CD4-positive, alpha-beta memory T cell (primary cell): ENCODE data around the gene UNC5A. TPM values are rescaled to one million over a fixed set of nuclear protein-coding genes. Genes with fewer than 3 reads are reported as not detected.

Experiments used
- CTCF ChIA-PET: fragments of 350-600 bp; sonication (Branson Sonifier 250); formaldehyde crosslinking; loops from one replicate; lab custom pipeline; 2021; ENCODE audit warnings: inconsistent platforms; ENCODE audit not compliant: partially characterized antibody; lab: Charles Lee
- POLR2A ChIA-PET: fragments of 350-600 bp; sonication (Branson Sonifier 250); formaldehyde crosslinking; loops from one replicate; lab custom pipeline; 2021; ENCODE audit not compliant: partially characterized antibody; lab: Charles Lee
- DNase-seq, 5 donors: peaks; one replicate each; pipeline versions ENCODE4 v3.0.0 to v3.0.0-alpha.2; 2020 to 2022; ENCODE audit warnings: mixed read lengths in 1 of 5
- H3K27ac ChIP-seq: one replicate; pipeline ENCODE4 v1.7.0; 2013; ENCODE audit warnings: low read depth, low read length
- H3K27me3 ChIP-seq: 2 replicates; pipeline ENCODE4 v1.7.0; 2013; ENCODE audit warnings: mild to moderate bottlenecking, low read length, moderate library complexity; ENCODE audit not compliant: insufficient read depth
- H3K36me3 ChIP-seq: 2 replicates; pipeline ENCODE4 v1.7.0; 2013; ENCODE audit warnings: mild to moderate bottlenecking, low read length, moderate library complexity; ENCODE audit not compliant: insufficient read depth
- H3K4me1 ChIP-seq: 2 replicates; pipeline ENCODE4 v1.7.0; 2013; ENCODE audit warnings: mild to moderate bottlenecking, low read length, moderate library complexity; ENCODE audit not compliant: insufficient read depth
- H3K4me3 ChIP-seq, 2 donors: one replicate each; pipeline ENCODE4 v1.7.0; 2013; ENCODE audit warnings: low read length in 2 of 2, mild to moderate bottlenecking in 1 of 2
- H3K9me3 ChIP-seq, 2 donors: one replicate each; pipeline ENCODE4 v1.7.0; 2013; ENCODE audit warnings: low read length in 2 of 2, control low read depth in 1 of 2; ENCODE audit not compliant: control insufficient read depth in 1 of 2
- H3K27ac Mint-ChIP-seq, 7 donors: one replicate each; pipeline ENCODE4 v1.8.0; 2020 to 2021; ENCODE audit warnings: mixed read lengths in 7 of 7, mild to moderate bottlenecking in 6 of 7, inconsistent platforms in 3 of 7, moderate library complexity in 3 of 7
- H3K27me3 Mint-ChIP-seq, 2 donors: one replicate each; pipeline ENCODE4 v1.8.0; 2020 to 2021; ENCODE audit warnings: mixed read lengths in 2 of 2
- H3K36me3 Mint-ChIP-seq, 2 donors: one replicate each; pipeline ENCODE4 v1.8.0; 2020 to 2021; ENCODE audit warnings: mixed read lengths in 2 of 2, inconsistent platforms in 1 of 2, mild to moderate bottlenecking in 1 of 2
- H3K4me1 Mint-ChIP-seq, 4 donors: one replicate each; pipeline ENCODE4 v1.8.0; 2020 to 2021; ENCODE audit warnings: mixed read lengths in 4 of 4, mild to moderate bottlenecking in 1 of 4
- H3K4me3 Mint-ChIP-seq, 8 donors: one replicate each; pipeline ENCODE4 v1.8.0; 2020 to 2021; ENCODE audit warnings: mixed read lengths in 8 of 8, mild to moderate bottlenecking in 7 of 8, moderate library complexity in 6 of 8, inconsistent platforms in 3 of 8
- H3K9me3 Mint-ChIP-seq, 8 donors: one replicate each; pipeline ENCODE4 v1.8.0; 2020 to 2021; ENCODE audit warnings: mixed read lengths in 8 of 8, mild to moderate bottlenecking in 5 of 8, inconsistent platforms in 3 of 8, moderate library complexity in 1 of 8
- intact Hi-C: fragments of 100-400 bp; cut with micrococcal nuclease; formaldehyde crosslinking; loops from one replicate; pipeline ENCODE4 v1.15.1; 2023
- polyA plus RNA-seq, 2 donors: library from polyadenylated mRNA; unstranded; fragments of 300-500 nt; fragmentation: Illumina TruSeq; gene quantifications; one replicate each; pipeline ENCODE4 v1.2.3, GENCODE V29; 2021
- total RNA-seq, 2 experiments: library from RNA; stranded (reverse); gene quantifications; one replicate each; pipeline ENCODE4 v1.2.3, GENCODE V29; 2021

The UNC5A gene
- total and polyA plus RNA-seq, 4 experiments from 2014 or later: not detected

DNA sequence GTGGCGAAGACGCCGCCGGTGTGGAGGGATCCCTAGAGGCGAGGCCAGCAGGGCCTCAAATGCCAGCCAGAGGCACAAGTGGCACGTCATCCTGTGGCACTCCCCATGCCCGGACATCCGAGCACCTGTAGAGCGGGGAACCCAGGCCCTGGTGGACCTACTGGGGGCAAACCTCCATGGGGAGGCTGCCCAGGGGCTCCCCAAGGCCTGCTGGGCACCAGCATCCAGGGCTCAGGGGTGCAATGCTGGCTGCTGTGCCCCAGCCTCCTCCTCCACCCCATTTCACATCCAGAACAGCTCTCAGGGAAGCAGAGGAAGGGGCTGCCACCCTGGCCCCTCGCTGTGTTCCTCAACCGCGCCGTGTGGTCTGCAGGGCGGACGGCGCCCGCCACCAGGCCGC lies 45.2 kb downstream of the UNC5A start:
- CTCF ChIA-PET: no interaction called here
- H3K27ac Mint-ChIP-seq: no peak overlapping the region
- H3K27ac ChIP-seq: no peak overlapping the region
- intact Hi-C loops: no loop called here
- H3K36me3 Mint-ChIP-seq: no peaks in the 10 kb centered on the region
- H3K4me1 Mint-ChIP-seq: no peaks in the 10 kb centered on the region
- POLR2A ChIA-PET: no interaction called here
- H3K27me3 Mint-ChIP-seq: peaks cover 17 to 26% of the 10 kb centered on the region in 2 donors
- H3K4me1 ChIP-seq: no peaks in the 10 kb centered on the region
- H3K4me3 ChIP-seq: no peak overlapping the region
- no peaks in the 10 kb centered on the region for H3K27me3 ChIP-seq
- no peaks in the 10 kb centered on the region for H3K9me3 ChIP-seq
- peaks cover 0 to 5% (median 0%) of the 10 kb centered on the region in 8 donors for H3K9me3 Mint-ChIP-seq
- no peak overlapping the region for H3K4me3 Mint-ChIP-seq
- no peak for DNase-seq
- no peaks in the 10 kb centered on the region for H3K36me3 ChIP-seq

DNA sequence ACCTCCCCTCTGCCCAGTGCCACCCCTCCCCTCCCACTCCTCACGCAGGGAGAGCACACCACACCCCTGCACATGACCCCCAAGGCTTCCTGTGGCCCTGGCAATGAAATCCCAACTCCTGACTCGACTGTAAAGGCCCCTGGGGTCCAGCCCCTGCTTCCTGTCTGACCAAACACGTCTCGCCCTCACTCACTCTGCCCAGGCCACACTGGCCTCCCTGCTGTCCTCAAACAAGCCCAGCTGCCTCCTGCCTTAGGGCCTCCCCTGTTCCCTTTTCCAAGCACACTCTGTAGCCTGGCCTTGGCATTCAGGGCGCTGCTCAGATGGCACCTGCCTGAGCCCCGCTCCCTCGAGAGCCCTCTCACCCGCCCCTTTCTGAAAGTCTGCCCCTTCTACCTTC lies 46.4 kb downstream of the UNC5A start:
- Mint-ChIP-seq H3K9me3 (peaks cover 0 to 5% (median 0%) of the 10 kb centered on the region in 8 donors), H3K36me3 (no peaks in the 10 kb centered on the region), H3K27me3 (peaks cover 18 to 22% of the 10 kb centered on the region in 2 donors), H3K4me1 (no peaks in the 10 kb centered on the region), H3K4me3 (no peak overlapping the region), H3K27ac (no peak overlapping the region)
- no peaks in the 10 kb centered on the region for H3K27me3 ChIP-seq
- no peak for DNase-seq
- no peak overlapping the region for H3K27ac ChIP-seq
- ChIA-PET POLR2A (no interaction called here), CTCF (no interaction called here)
- H3K9me3 ChIP-seq: no peaks in the 10 kb centered on the region
- H3K4me3 ChIP-seq: no peak overlapping the region
- H3K4me1 ChIP-seq: no peaks in the 10 kb centered on the region
- intact Hi-C loops: no loop called here
- H3K36me3 ChIP-seq: no peaks in the 10 kb centered on the region

DNA sequence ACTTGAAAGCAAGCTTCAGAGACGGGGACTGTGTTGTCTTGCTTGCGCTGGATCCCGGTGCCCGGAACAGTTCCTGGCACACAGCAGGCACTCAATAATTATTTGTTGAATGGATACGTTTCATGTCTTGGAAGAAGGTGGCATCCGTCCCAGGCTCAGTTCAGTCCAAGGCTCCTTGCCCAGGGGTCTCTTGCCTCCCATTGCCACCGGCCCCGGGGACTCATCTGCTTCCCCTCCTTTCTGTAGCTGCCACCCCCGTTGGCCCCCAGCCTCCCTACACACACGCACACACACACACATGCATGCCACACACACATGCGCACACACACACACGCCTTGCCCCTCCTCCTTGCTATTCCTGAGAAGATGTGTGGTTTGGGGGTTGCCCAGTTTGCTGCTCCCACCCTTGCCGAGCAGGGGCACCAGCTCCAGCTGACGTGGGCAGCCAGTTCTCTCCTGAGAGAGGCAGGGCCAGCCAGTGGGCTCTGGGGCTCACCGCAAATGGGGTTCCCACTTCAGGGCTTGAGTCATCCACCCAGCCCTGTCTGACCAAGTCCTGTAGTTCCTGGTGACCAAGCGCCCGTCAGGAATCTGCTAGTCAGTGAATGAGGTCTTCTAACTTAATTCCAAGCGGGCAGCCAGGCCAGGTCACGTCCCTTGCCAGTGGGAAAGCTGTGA lies 47.0 kb downstream of the UNC5A start:
- ChIA-PET CTCF (no interaction called here), POLR2A (no interaction called here)
- DNase-seq: no peak
- no peak overlapping the region for H3K4me3 Mint-ChIP-seq
- H3K36me3 Mint-ChIP-seq: no peaks in the 10 kb centered on the region
- H3K27ac ChIP-seq: no peak overlapping the region
- peaks cover 0 to 5% (median 0%) of the 10 kb centered on the region in 8 donors for H3K9me3 Mint-ChIP-seq
- no peaks in the 10 kb centered on the region for H3K9me3 ChIP-seq
- H3K27ac Mint-ChIP-seq: no peak overlapping the region
- no peaks in the 10 kb centered on the region for H3K4me1 Mint-ChIP-seq
- H3K36me3 ChIP-seq: no peaks in the 10 kb centered on the region
- no peaks in the 10 kb centered on the region for H3K27me3 ChIP-seq
- no peaks in the 10 kb centered on the region for H3K4me1 ChIP-seq
- intact Hi-C loops: no loop called here
- H3K4me3 ChIP-seq: no peak overlapping the region
- H3K27me3 Mint-ChIP-seq: peaks cover 18 to 21% of the 10 kb centered on the region in 2 donors

DNA sequence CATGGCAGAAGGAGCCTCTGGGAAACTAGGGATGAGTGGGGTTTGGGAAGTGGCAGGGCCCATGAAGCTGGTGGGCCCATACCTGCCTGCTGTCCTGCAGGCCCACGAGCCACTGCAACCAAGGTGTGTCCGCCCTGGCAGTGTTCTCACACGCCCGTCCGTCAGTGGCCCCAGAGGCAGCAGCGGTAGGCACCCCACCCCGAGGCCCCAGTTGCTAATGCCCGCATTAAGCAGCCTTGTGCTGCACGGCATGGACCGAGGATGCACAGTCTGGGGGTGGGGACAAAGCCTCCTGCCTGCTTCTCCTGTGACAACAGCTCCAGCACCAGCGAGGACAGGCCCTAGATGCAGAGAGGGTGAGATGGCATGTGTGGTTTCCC lies 47.5 kb downstream of the UNC5A start:
- no peak overlapping the region for H3K27ac Mint-ChIP-seq
- H3K4me3 Mint-ChIP-seq: no peak overlapping the region
- no peaks in the 10 kb centered on the region for H3K4me1 Mint-ChIP-seq
- H3K4me3 ChIP-seq: no peak overlapping the region
- no peak for DNase-seq
- CTCF ChIA-PET: no interaction called here
- H3K9me3 Mint-ChIP-seq: peaks cover 0 to 5% (median 0%) of the 10 kb centered on the region in 8 donors
- intact Hi-C loops: no loop called here
- POLR2A ChIA-PET: no interaction called here
- H3K9me3 ChIP-seq: no peaks in the 10 kb centered on the region
- no peaks in the 10 kb centered on the region for H3K27me3 ChIP-seq
- H3K27me3 Mint-ChIP-seq: peaks cover 15 to 19% of the 10 kb centered on the region in 2 donors
- no peaks in the 10 kb centered on the region for H3K4me1 ChIP-seq
- H3K27ac ChIP-seq: no peak overlapping the region
- no peaks in the 10 kb centered on the region for H3K36me3 ChIP-seq
- no peaks in the 10 kb centered on the region for H3K36me3 Mint-ChIP-seq

GRCh38 chr5:176859916-176860315 lies 49.6 kb downstream of the UNC5A start:
- DNase-seq: no peak
- no peaks in the 10 kb centered on the region for H3K27me3 ChIP-seq
- no peaks in the 10 kb centered on the region for H3K4me1 ChIP-seq
- intact Hi-C loops: no loop called here
- Mint-ChIP-seq H3K27me3 (peaks cover 15 to 17% of the 10 kb centered on the region in 2 donors), H3K27ac (no peak overlapping the region), H3K4me1 (no peaks in the 10 kb centered on the region), H3K36me3 (no peaks in the 10 kb centered on the region), H3K4me3 (no peak overlapping the region), H3K9me3 (peaks cover 0 to 5% (median 0%) of the 10 kb centered on the region in 8 donors)
- no peaks in the 10 kb centered on the region for H3K9me3 ChIP-seq
- no peak overlapping the region for H3K4me3 ChIP-seq
- H3K27ac ChIP-seq: no peak overlapping the region
- ChIA-PET CTCF (no interaction called here), POLR2A (no interaction called here)
- H3K36me3 ChIP-seq: no peaks in the 10 kb centered on the region

DNA sequence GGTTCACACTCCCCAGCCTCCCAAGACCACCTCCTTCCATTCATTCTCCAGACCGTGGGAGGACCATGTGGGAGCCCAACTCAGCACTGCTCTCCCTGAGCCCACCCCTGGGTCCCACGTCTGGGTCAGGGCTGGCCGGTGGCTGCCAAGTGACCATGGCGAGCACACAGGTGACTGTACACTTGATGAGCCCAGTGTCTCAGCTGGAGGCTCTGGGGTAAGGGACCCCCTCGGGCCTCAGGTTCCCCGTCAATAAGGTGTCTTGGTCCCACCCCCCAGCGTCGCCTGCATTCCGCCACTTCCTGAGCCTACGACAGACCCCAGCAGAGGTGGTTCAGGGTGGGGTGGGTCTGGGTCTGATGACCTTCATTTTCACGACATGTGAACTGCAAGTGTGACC lies 50.0 kb downstream of the UNC5A start:
- Mint-ChIP-seq H3K27me3 (peaks cover 17 to 18% of the 10 kb centered on the region in 2 donors), H3K4me1 (no peaks in the 10 kb centered on the region), H3K9me3 (peaks cover 0 to 5% (median 0%) of the 10 kb centered on the region in 8 donors), H3K36me3 (no peaks in the 10 kb centered on the region), H3K27ac (no peak overlapping the region), H3K4me3 (no peak overlapping the region)
- CTCF ChIA-PET: no interaction called here
- Histone ChIP-seq H3K36me3 (no peaks in the 10 kb centered on the region), H3K27me3 (no peaks in the 10 kb centered on the region), H3K4me3 (no peak overlapping the region), H3K27ac (no peak overlapping the region), H3K4me1 (no peaks in the 10 kb centered on the region), H3K9me3 (no peaks in the 10 kb centered on the region)
- intact Hi-C loops: no loop called here
- DNase-seq: no peak
- POLR2A ChIA-PET: no interaction called here

DNA sequence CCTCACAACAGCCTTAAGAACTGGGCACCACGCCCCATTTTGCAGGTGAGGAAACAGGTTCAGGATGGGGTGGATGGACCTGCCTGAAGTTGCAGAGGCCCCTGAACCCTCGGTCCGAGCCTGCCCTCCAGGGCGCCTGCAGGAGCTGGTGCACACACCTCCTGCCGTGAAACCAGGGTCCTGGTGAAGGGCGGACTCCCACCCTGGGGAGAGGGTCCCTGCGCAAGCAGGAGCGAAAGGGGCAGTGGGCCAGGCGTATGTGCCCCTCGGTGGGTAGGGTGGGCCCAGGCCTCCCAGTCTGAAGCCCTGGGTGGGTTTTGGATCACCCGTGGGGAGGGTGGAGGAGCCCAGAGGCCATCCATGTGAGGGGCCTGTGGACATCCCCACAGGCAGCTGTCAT lies 50.9 kb downstream of the UNC5A start:
- H3K27ac ChIP-seq: no peak overlapping the region
- no peak overlapping the region for H3K4me3 Mint-ChIP-seq
- H3K9me3 ChIP-seq: no peaks in the 10 kb centered on the region
- ChIA-PET CTCF (no interaction called here), POLR2A (no interaction called here)
- H3K27me3 ChIP-seq: no peaks in the 10 kb centered on the region
- H3K4me1 Mint-ChIP-seq: no peaks in the 10 kb centered on the region
- no peaks in the 10 kb centered on the region for H3K36me3 Mint-ChIP-seq
- H3K27me3 Mint-ChIP-seq: peaks cover 19 to 20% of the 10 kb centered on the region in 2 donors
- H3K27ac Mint-ChIP-seq: no peak overlapping the region
- no peak for DNase-seq
- peaks cover 0 to 5% (median 0%) of the 10 kb centered on the region in 8 donors for H3K9me3 Mint-ChIP-seq
- intact Hi-C loops: no loop called here
- H3K36me3 ChIP-seq: no peaks in the 10 kb centered on the region
- no peak overlapping the region for H3K4me3 ChIP-seq
- H3K4me1 ChIP-seq: no peaks in the 10 kb centered on the region
